HepG2 (cell line): ENCODE results near the gene RAD1. TPM values are rescaled to one million over a fixed set of nuclear protein-coding genes. Genes with fewer than 3 reads are reported as not detected.
A peak's percentile ranks its signal among the peaks of the same experiment; 100 is the strongest.

ENCODE experiments used
- BRCA1 ChIP-seq: sonication (generic); formaldehyde crosslinking; IDR thresholded peaks from 2 replicates; pipeline ENCODE4 v1.4.0; 2020; ENCODE audit warnings: missing genetic modification reagents
- EP300 ChIP-seq, 3 experiments: sonication (generic) in 1 of 3; formaldehyde crosslinking in 1 of 3; IDR thresholded peaks; 2 replicates each; pipeline versions ENCODE4 v1.5.1 to v1.6.1; 2011 to 2020; ENCODE audit warnings: low read depth in 2 of 3, low read length in 2 of 3, borderline replicate concordance in 1 of 3, improper control_type of control experiment in 1 of 3, mild to moderate bottlenecking in 1 of 3, missing genetic modification reagents in 1 of 3, moderate library complexity in 1 of 3
- NAIF1 ChIP-seq: sonication (generic); formaldehyde crosslinking; IDR thresholded peaks from 2 replicates; pipeline ENCODE4 v1.5.0; 2020; ENCODE audit warnings: mild to moderate bottlenecking, missing genetic modification reagents, borderline replicate concordance
- PRDM15 ChIP-seq: sonication (generic); formaldehyde crosslinking; IDR thresholded peaks from 2 replicates; pipeline ENCODE4 v1.4.0; 2020; ENCODE audit warnings: missing genetic modification reagents
- REL ChIP-seq: sonication (generic); formaldehyde crosslinking; conservative IDR thresholded peaks from 2 replicates; pipeline ENCODE4 v1.8.0; 2022; ENCODE audit warnings: mild to moderate bottlenecking, missing genetic modification reagents, moderate library complexity
- SMARCC2 ChIP-seq: fragments of 450-650 bp; IDR thresholded peaks from 2 replicates; pipeline ENCODE4 v1.6.1; 2017; ENCODE audit warnings: antibody characterized with exemption, mild to moderate bottlenecking
- SYNCRIP ChIP-seq: fragments of 200-400 bp; formaldehyde crosslinking; IDR thresholded peaks from 2 replicates; pipeline ENCODE4 v1.6.1; 2018; ENCODE audit warnings: mild to moderate bottlenecking, low read depth, low read length; ENCODE audit not compliant: insufficient read depth
- ZBTB8A ChIP-seq: sonication (generic); formaldehyde crosslinking; IDR thresholded peaks from 2 replicates; pipeline ENCODE4 v1.4.0; 2020; ENCODE audit warnings: mild to moderate bottlenecking, low read depth, missing genetic modification reagents, borderline replicate concordance
- ZNF143 ChIP-seq: sonication (generic); formaldehyde crosslinking; IDR thresholded peaks from 2 replicates; pipeline ENCODE4 v1.4.0; 2020; ENCODE audit warnings: missing genetic modification reagents
- ZNF503 ChIP-seq: sonication (generic); formaldehyde crosslinking; IDR thresholded peaks from 2 replicates; pipeline ENCODE4 v1.4.0; 2020; ENCODE audit warnings: missing genetic modification reagents
- ZNF557 ChIP-seq: sonication (generic); formaldehyde crosslinking; IDR thresholded peaks from 2 replicates; pipeline ENCODE4 v1.4.0; 2020; ENCODE audit warnings: missing genetic modification reagents
- ZNF607 ChIP-seq: sonication (generic); formaldehyde crosslinking; IDR thresholded peaks from 2 replicates; pipeline ENCODE4 v1.5.1; 2020; ENCODE audit warnings: missing genetic modification reagents, mild to moderate bottlenecking, borderline replicate concordance
- polyA plus RNA-seq, 8 experiments: library from polyadenylated mRNA; depleted of rRNA in 3 of 8; stranded (reverse) in 7 of 8; unstranded in 1 of 8; fragments of >200 nt; fragmentation: Illumina TruSeq in 4 of 8; extraction: Trizol in 4 of 8; gene quantifications; 2 replicates each; pipeline versions ENCODE4 v1.2.1 to v1.2.3, GENCODE V29; 2011 to 2016; ENCODE audit warnings: low read depth in 4 of 8, missing spikeins in 1 of 8, mixed read lengths in 1 of 8; ENCODE audit not compliant: insufficient read depth in 1 of 8
- total RNA-seq, 5 experiments: library from RNA; depleted of rRNA; stranded (reverse); fragments of >200 nt; fragmentation: Illumina TruSeq; extraction: Trizol; gene quantifications; 2 replicates each; pipeline ENCODE4 v1.2.3, GENCODE V29; 2016; ENCODE audit warnings: low read depth in 1 of 5
- TF ChIP-seq, protein P1 (sequence below): IDR thresholded peaks from 2 replicates; pipeline ENCODE4 v1.6.1; 2016; ENCODE audit warnings: mild to moderate bottlenecking
- TF ChIP-seq, protein P2 (sequence below): IDR thresholded peaks from 2 replicates; pipeline ENCODE4 v1.6.1; 2016; ENCODE audit warnings: missing genetic modification reagents, missing compliant biosample characterization
- TF ChIP-seq, protein P3 (sequence below): sonication (generic); formaldehyde crosslinking; IDR thresholded peaks from 2 replicates; pipeline ENCODE4 v1.4.0; 2020; ENCODE audit warnings: missing genetic modification reagents

Gene RAD1
- total and polyA plus RNA-seq, 2 of the 13 experiments (the other 11 are each of a cell fraction or from before 2014, with no cell fraction given): 14.7 to 39.1 TPM

- TF ChIP-seq ZNF503 (CRISPR knock-in tag) (no peak), NAIF1 (CRISPR knock-in tag) (no peak), REL (CRISPR knock-in tag) (no peak), ZNF607 (CRISPR knock-in tag) (no peak), ZNF143 (CRISPR knock-in tag) (no peak), ZBTB8A (CRISPR knock-in tag) (no peak), BRCA1 (no peak), PRDM15 (no peak), SMARCC2 (no peak), SYNCRIP (no peak), ZNF557 (CRISPR knock-in tag) (no peak), EP300 (IDR thresholded peaks at IDR 0.05; ENCODE audit: low read depth in 2 of 2, low read length in 2 of 2) (peak in 1 of 2 experiments; percentile 27; a peak in 1 of 4 replicates), EP300 (CRISPR knock-in tag; IDR thresholded peaks at IDR 0.05; ENCODE audit: borderline replicate concordance) (no peak)
- TF ChIP-seq, protein P1, sequence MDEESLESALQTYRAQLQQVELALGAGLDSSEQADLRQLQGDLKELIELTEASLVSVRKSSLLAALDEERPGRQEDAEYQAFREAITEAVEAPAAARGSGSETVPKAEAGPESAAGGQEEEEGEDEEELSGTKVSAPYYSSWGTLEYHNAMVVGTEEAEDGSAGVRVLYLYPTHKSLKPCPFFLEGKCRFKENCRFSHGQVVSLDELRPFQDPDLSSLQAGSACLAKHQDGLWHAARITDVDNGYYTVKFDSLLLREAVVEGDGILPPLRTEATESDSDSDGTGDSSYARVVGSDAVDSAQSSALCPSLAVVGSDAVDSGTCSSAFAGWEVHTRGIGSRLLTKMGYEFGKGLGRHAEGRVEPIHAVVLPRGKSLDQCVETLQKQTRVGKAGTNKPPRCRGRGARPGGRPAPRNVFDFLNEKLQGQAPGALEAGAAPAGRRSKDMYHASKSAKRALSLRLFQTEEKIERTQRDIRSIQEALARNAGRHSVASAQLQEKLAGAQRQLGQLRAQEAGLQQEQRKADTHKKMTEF: peak; percentile 36; the same call in 1 of the 2 replicates
- TF ChIP-seq, protein P2, sequence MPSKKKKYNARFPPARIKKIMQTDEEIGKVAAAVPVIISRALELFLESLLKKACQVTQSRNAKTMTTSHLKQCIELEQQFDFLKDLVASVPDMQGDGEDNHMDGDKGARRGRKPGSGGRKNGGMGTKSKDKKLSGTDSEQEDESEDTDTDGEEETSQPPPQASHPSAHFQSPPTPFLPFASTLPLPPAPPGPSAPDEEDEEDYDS: peak; percentile 26; the same call in 1 of the 2 replicates
- TF ChIP-seq, protein P3, sequence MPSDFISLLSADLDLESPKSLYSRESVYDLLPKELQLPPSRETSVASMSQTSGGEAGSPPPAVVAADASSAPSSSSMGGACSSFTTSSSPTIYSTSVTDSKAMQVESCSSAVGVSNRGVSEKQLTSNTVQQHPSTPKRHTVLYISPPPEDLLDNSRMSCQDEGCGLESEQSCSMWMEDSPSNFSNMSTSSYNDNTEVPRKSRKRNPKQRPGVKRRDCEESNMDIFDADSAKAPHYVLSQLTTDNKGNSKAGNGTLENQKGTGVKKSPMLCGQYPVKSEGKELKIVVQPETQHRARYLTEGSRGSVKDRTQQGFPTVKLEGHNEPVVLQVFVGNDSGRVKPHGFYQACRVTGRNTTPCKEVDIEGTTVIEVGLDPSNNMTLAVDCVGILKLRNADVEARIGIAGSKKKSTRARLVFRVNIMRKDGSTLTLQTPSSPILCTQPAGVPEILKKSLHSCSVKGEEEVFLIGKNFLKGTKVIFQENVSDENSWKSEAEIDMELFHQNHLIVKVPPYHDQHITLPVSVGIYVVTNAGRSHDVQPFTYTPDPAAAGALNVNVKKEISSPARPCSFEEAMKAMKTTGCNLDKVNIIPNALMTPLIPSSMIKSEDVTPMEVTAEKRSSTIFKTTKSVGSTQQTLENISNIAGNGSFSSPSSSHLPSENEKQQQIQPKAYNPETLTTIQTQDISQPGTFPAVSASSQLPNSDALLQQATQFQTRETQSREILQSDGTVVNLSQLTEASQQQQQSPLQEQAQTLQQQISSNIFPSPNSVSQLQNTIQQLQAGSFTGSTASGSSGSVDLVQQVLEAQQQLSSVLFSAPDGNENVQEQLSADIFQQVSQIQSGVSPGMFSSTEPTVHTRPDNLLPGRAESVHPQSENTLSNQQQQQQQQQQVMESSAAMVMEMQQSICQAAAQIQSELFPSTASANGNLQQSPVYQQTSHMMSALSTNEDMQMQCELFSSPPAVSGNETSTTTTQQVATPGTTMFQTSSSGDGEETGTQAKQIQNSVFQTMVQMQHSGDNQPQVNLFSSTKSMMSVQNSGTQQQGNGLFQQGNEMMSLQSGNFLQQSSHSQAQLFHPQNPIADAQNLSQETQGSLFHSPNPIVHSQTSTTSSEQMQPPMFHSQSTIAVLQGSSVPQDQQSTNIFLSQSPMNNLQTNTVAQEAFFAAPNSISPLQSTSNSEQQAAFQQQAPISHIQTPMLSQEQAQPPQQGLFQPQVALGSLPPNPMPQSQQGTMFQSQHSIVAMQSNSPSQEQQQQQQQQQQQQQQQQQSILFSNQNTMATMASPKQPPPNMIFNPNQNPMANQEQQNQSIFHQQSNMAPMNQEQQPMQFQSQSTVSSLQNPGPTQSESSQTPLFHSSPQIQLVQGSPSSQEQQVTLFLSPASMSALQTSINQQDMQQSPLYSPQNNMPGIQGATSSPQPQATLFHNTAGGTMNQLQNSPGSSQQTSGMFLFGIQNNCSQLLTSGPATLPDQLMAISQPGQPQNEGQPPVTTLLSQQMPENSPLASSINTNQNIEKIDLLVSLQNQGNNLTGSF: no peak
These were observed 14.6 kb upstream of the RAD1 start (continued) for GRCh38 chr5:34929720-34930461.
